PC-9 (cell line): ENCODE results near the gene FAM200B.

ENCODE experiments used
- EZH2 ChIP-seq: fragments of 200-600 bp; sonication (generic); IDR thresholded peaks from 2 replicates; pipeline ENCODE4 v1.8.0; 2017; ENCODE audit warnings: antibody characterized with exemption, low read depth
- TF ChIP-seq, protein P1 (sequence below): fragments of 200-600 bp; sonication (generic); conservative IDR thresholded peaks from 2 replicates; pipeline ENCODE4 v1.6.1; 2017; ENCODE audit warnings: mixed run types, antibody characterized with exemption, mild to moderate bottlenecking, moderate library complexity

DNA sequence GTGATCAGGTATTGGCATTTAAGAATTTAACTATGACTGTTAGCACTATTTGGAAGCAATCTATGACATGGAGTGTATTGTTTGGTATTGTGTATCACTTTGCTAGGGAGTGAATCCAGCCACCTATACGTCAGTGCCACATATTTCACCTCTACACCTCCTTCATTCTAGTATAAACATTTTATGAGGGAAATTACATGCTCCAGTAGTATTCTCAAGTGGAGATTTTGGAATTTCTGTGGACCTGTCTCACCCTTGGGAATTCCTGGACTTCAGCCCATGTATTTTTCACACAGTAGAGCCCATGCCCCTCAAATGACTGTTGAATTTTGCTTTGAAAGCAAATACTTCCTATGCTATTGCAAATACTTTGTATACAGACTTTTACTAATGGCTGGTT lies 32.5 kb downstream of the FAM200B start:
- no peak for TF ChIP-seq EZH2
- TF ChIP-seq, protein P1, sequence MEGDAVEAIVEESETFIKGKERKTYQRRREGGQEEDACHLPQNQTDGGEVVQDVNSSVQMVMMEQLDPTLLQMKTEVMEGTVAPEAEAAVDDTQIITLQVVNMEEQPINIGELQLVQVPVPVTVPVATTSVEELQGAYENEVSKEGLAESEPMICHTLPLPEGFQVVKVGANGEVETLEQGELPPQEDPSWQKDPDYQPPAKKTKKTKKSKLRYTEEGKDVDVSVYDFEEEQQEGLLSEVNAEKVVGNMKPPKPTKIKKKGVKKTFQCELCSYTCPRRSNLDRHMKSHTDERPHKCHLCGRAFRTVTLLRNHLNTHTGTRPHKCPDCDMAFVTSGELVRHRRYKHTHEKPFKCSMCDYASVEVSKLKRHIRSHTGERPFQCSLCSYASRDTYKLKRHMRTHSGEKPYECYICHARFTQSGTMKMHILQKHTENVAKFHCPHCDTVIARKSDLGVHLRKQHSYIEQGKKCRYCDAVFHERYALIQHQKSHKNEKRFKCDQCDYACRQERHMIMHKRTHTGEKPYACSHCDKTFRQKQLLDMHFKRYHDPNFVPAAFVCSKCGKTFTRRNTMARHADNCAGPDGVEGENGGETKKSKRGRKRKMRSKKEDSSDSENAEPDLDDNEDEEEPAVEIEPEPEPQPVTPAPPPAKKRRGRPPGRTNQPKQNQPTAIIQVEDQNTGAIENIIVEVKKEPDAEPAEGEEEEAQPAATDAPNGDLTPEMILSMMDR: no peak
